SK-N-SH (cell line): ENCODE results near the gene ADIRF. TPM values are rescaled to one million over a fixed set of nuclear protein-coding genes. Genes with fewer than 3 reads are reported as not detected.
"Not testable (repeated sequence)": the region's sequence is repeated elsewhere in the genome, so short reads cannot be mapped to it uniquely, and the experiment has no call there.

ENCODE experiments used
- CTCF ChIA-PET: fragments of 300-600, 350-600 bp; formaldehyde crosslinking; extraction: SDS; loops from one replicate; lab custom pipeline; 2021; lab: Yijun Ruan, JAX
- POLR2A ChIA-PET: fragments of 350-600 bp; sonication (Branson Sonifier 250); formaldehyde crosslinking; extraction: SDS; loops from one replicate; lab custom pipeline; 2020; ENCODE audit warnings: antibody characterized with exemption, inconsistent platforms; lab: Yijun Ruan, JAX
- DNase-seq: peaks from one replicate; pipeline ENCODE4 v3.0.0; 2012
- H2AFZ ChIP-seq: fragments of 200-600 bp; sonication (generic); 2 replicates; pipeline ENCODE4 v1.8.1; 2016; ENCODE audit warnings: antibody characterized with exemption, mild to moderate bottlenecking, low read depth
- H3F3A ChIP-seq: fragments of 200-600 bp; sonication (generic); replicated peaks from 2 replicates; pipeline ENCODE3; 2016; ENCODE audit warnings: antibody characterized with exemption, mild to moderate bottlenecking; ENCODE audit not compliant: insufficient read depth
- H3K27ac ChIP-seq, 2 experiments: fragments of 200-500 bp in 1 of 2; fragments of 200-600 bp in 1 of 2; sonication (Bioruptor generic) in 1 of 2; sonication (generic), shearing (Covaris generic) in 1 of 2; 2 replicates each; pipeline versions ENCODE4 v1.5.1 to v1.6.1; 2014 to 2016; ENCODE audit warnings: low read depth in 2 of 2, inconsistent platforms in 1 of 2, low read length in 1 of 2, mild to moderate bottlenecking in 1 of 2, mixed read lengths in 1 of 2
- H3K27me3 ChIP-seq: fragments of 200-600 bp; sonication (generic), shearing (Covaris generic); 2 replicates; pipeline ENCODE4 v1.6.1; 2016; ENCODE audit warnings: mixed run types; ENCODE audit not compliant: insufficient read depth
- H3K36me3 ChIP-seq, 2 experiments: fragments of 200-500 bp in 1 of 2; fragments of 200-600 bp in 1 of 2; sonication (Bioruptor generic) in 1 of 2; sonication (generic) in 1 of 2; replicated peaks in 1 of 2; 2 replicates each; pipeline versions ENCODE3 to v1.5.1; 2014 to 2016; ENCODE audit warnings: low read length in 1 of 2, mild to moderate bottlenecking in 1 of 2; ENCODE audit not compliant: insufficient read depth in 2 of 2, control insufficient read depth in 1 of 2
- H3K4me1 ChIP-seq, 2 experiments: fragments of 200-500 bp in 1 of 2; fragments of 200-600 bp in 1 of 2; sonication (Bioruptor generic) in 1 of 2; sonication (generic), shearing (Covaris generic) in 1 of 2; 2 replicates each; pipeline versions ENCODE4 v1.5.1 to v1.6.1; 2014 to 2016; ENCODE audit warnings: low read depth in 1 of 2, low read length in 1 of 2, mixed run types in 1 of 2; ENCODE audit not compliant: insufficient read depth in 2 of 2, control insufficient read depth in 1 of 2
- H3K4me2 ChIP-seq: fragments of 200-600 bp; sonication (generic), shearing (Covaris generic); 2 replicates; pipeline ENCODE4 v1.6.1; 2017; ENCODE audit warnings: mixed run types
- H3K4me3 ChIP-seq, 2 experiments: fragments of 200-500 bp in 1 of 2; fragments of 200-600 bp in 1 of 2; sonication (Bioruptor generic) in 1 of 2; sonication (generic), shearing (Covaris generic) in 1 of 2; 2 replicates each; pipeline versions ENCODE4 v1.5.1 to v1.8.1; 2014 to 2016; ENCODE audit warnings: low read depth in 2 of 2, inconsistent platforms in 1 of 2, low read length in 1 of 2, mild to moderate bottlenecking in 1 of 2, mixed read lengths in 1 of 2, moderate library complexity in 1 of 2
- H3K79me2 ChIP-seq: fragments of 200-600 bp; sonication (generic); 2 replicates; pipeline ENCODE4 v1.8.1; 2017; ENCODE audit warnings: mild to moderate bottlenecking; ENCODE audit not compliant: insufficient read depth
- H3K9ac ChIP-seq: fragments of 200-600 bp; sonication (generic); 2 replicates; pipeline ENCODE4 v1.6.1; 2017; ENCODE audit warnings: mixed run types
- H3K9me2 ChIP-seq: fragments of 200-600 bp; sonication (generic); 2 replicates; pipeline ENCODE4 v1.6.1; 2017; ENCODE audit warnings: mixed run types
- H3K9me3 ChIP-seq: fragments of 200-600 bp; sonication (generic); 2 replicates; pipeline ENCODE4 v1.6.1; 2017; ENCODE audit warnings: mixed run types, mild to moderate bottlenecking, moderate library complexity
- H4K20me1 ChIP-seq: fragments of 200-600 bp; sonication (generic); 2 replicates; pipeline ENCODE4 v1.6.1; 2017; ENCODE audit warnings: mild to moderate bottlenecking, mixed run types; ENCODE audit not compliant: insufficient read depth
- CHD2 ChIP-seq: fragments of 150-350 bp; IDR thresholded peaks from 2 replicates; pipeline ENCODE4 v1.6.1; 2018; ENCODE audit warnings: low read length; ENCODE audit not compliant: partially characterized antibody
- FOXJ3 ChIP-seq: sonication (generic); formaldehyde crosslinking; IDR thresholded peaks from 2 replicates; pipeline ENCODE4 v1.5.1; 2020; ENCODE audit warnings: mild to moderate bottlenecking, missing genetic modification reagents
- IRF3 ChIP-seq: fragments of 150-350 bp; IDR thresholded peaks from 2 replicates; pipeline ENCODE4 v1.6.1; 2016; ENCODE audit warnings: mild to moderate bottlenecking, low read depth, low read length
- MEF2A ChIP-seq: IDR thresholded peaks from 2 replicates; pipeline ENCODE4 v1.4.0; 2012; ENCODE audit warnings: low read depth, borderline replicate concordance
- NRF1 ChIP-seq: IDR thresholded peaks from 2 replicates; pipeline ENCODE4 v1.6.1; 2012; ENCODE audit warnings: low read depth, mild to moderate bottlenecking, low read length
- RXRA ChIP-seq: IDR thresholded peaks from 2 replicates; pipeline ENCODE4 v1.4.0; 2012; ENCODE audit warnings: low read depth, mild to moderate bottlenecking, borderline replicate concordance
- TAF1 ChIP-seq: IDR thresholded peaks from 2 replicates; pipeline ENCODE4 v1.6.1; 2012; ENCODE audit warnings: low read depth, mild to moderate bottlenecking, low read length, moderate library complexity, borderline replicate concordance
- WGBS: methylation state at CpG from one replicate; pipeline ENCODE4 v1.1.6; 2017; ENCODE audit warnings: low lambda C conversion rate; 5-methylcytosine and 5-hydroxymethylcytosine counted together
- polyA plus RNA-seq, 3 experiments: library from polyadenylated mRNA; depleted of rRNA; stranded (reverse); fragments of >200 nt; gene quantifications; 2 replicates each; pipeline ENCODE4 v1.2.3, GENCODE V29; 2012
- TF ChIP-seq, protein P1 (sequence below): IDR thresholded peaks from 2 replicates; pipeline ENCODE4; 2012
- TF ChIP-seq, protein P2 (sequence below): IDR thresholded peaks from 2 replicates; pipeline ENCODE4 v1.4.0; 2012; ENCODE audit warnings: low read depth

Gene ADIRF
- polyA plus RNA-seq, 1 of the 3 experiments (the other 2 are of a cell fraction), result not detected

DNA sequence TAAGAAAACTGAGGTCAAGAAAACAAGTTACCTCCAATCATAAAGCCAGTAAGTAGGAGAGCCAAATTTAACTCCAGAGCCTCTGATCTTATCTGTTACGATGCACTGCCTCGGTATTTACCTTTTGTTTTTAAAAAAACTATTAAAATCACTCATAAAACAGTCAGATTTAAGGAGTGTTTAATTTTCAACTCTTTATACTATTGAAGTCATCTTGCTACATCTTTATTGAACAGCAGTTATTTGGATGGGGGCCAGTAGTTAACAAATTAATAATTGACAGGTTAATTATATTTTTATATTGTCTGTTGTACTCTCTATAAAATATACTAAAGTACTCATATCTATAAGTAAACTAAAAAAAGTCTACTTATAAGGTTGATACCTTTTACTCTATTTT, 24.6 kb downstream of the ADIRF start:
- Histone ChIP-seq H3K9ac (no peak overlapping the region), H3K79me2 (no peaks in the 10 kb centered on the region), H3K4me2 (no peak overlapping the region), H2AFZ (no peak overlapping the region), H4K20me1 (no peaks in the 10 kb centered on the region), H3K27me3 (no peaks in the 10 kb centered on the region), H3K27ac (no peak overlapping the region), H3K36me3 (no peaks in the 10 kb centered on the region), H3K9me2 (no peaks in the 10 kb centered on the region), H3K4me3 (no peak overlapping the region), H3K9me3 (no peaks in the 10 kb centered on the region), H3K4me1 (no peaks in the 10 kb centered on the region), H3F3A (no peaks in the 10 kb centered on the region)
- TF ChIP-seq MEF2A, result no peak
- TF ChIP-seq, protein P1, sequence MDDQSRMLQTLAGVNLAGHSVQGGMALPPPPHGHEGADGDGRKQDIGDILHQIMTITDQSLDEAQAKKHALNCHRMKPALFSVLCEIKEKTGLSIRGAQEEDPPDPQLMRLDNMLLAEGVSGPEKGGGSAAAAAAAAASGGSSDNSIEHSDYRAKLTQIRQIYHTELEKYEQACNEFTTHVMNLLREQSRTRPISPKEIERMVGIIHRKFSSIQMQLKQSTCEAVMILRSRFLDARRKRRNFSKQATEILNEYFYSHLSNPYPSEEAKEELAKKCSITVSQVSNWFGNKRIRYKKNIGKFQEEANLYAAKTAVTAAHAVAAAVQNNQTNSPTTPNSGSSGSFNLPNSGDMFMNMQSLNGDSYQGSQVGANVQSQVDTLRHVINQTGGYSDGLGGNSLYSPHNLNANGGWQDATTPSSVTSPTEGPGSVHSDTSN, result no peak
- no peak for TF ChIP-seq TAF1
- CTCF ChIA-PET, result interaction anchor here (1.4 kb wide), 1 partner anchor 9 kb away, joined by 4 read pairs; no protein-coding TSS in a partner anchor
- DNase-seq, result no peak
- 93% methylated on average over 2 of the region's 2 CpGs for WGBS
- POLR2A ChIA-PET, result no interaction called here

GRCh38 chr10:86999802-87000403, 31.6 kb downstream of the ADIRF start:
- not testable (repeated sequence) for H3K9me3 ChIP-seq, H3K9me2 ChIP-seq

DNA sequence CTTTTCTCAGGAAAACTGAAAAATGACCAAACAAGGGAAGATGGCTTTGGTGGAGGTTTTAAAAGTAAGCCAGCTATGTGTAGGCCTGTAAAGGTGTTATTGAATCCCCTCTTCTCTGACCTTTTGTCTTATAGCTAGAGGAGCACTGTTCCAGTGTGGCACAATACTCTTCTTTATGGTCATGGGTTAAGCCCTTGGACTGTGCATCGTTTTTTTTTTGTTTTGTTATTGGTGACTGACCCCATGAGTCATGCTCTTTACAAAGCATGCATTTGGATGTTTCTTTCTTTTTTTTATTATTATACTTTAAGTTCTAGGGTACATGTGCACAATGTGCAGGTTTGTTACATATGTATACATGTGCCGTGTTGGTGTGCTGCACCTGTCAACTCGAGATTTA, 32.2 kb downstream of the ADIRF start:
- H3K9me2 ChIP-seq, result no peaks in the 10 kb centered on the region
- H3K4me2 ChIP-seq, result no peak overlapping the region
- no peaks in the 10 kb centered on the region for H3K9me3 ChIP-seq
- H4K20me1 ChIP-seq, result no peaks in the 10 kb centered on the region
- no peaks in the 10 kb centered on the region for H3K79me2 ChIP-seq
- DNase-seq, result no peak
- no peak overlapping the region for H3K9ac ChIP-seq
- ChIA-PET POLR2A (no interaction called here), CTCF (no interaction called here)
- H3K4me3 ChIP-seq, result no peak overlapping the region
- no peak for TF ChIP-seq TAF1
- TF ChIP-seq FOXJ3, result no peak
- TF ChIP-seq, protein P2, sequence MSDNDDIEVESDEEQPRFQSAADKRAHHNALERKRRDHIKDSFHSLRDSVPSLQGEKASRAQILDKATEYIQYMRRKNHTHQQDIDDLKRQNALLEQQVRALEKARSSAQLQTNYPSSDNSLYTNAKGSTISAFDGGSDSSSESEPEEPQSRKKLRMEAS, result no peak
- no peak for TF ChIP-seq IRF3
- no peak for TF ChIP-seq RXRA
- no peak for TF ChIP-seq NRF1
- no peak for TF ChIP-seq CHD2
- H3F3A ChIP-seq, result no peaks in the 10 kb centered on the region
- 52% methylated on average over 3 of the region's 3 CpGs for WGBS
- H3K4me1 ChIP-seq, result no peaks in the 10 kb centered on the region
- H3K27ac ChIP-seq, result no peak overlapping the region
- H3K36me3 ChIP-seq, result no peaks in the 10 kb centered on the region
- H2AFZ ChIP-seq, result 0 out of 2 replicates have a peak overlapping the region, but pooled peaks have one; percentile 5
- H3K27me3 ChIP-seq, result no peaks in the 10 kb centered on the region

More at GRCh38 chr10:86999802-87000403, 31.6 kb downstream of the ADIRF start:
- 0 out of 2 replicates have a peak overlapping the region, but pooled peaks have one; percentile 5 for H2AFZ ChIP-seq
- H3K4me3 ChIP-seq, H3K36me3 ChIP-seq, H3K27ac ChIP-seq, POLR2A ChIA-PET, H3K9ac ChIP-seq, CTCF ChIA-PET, H3F3A ChIP-seq, DNase-seq, H3K4me1 ChIP-seq, H4K20me1 ChIP-seq, H3K27me3 ChIP-seq, H3K4me2 ChIP-seq, H3K79me2 ChIP-seq: not testable (repeated sequence)
- WGBS, result 79% methylated on average over 6 of the region's 6 CpGs

GRCh38 chr10:87007124-87007523, 38.8 kb downstream of the ADIRF start:
- WGBS, result 88% methylated on average over 1 of the region's 1 CpG
- DNase-seq, result not testable (repeated sequence)

DNA sequence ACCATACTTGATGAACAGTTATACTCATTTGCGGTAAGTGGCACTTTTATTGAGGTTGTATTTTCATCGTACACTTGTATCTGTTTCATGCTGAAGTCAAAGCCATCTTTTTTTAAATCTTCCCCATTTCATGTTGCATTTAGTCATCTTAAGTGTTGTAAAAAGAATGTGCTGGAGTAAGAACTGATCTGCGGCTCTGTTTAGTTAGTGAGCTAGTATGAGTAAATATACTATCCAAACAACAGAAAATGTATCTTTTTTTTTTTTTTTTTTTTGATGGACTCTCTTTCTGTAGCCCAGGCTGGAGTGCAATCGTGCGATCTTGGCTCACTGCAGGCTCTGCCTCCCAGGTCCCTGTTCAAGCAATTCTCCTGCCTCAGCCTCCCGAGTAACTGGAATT, 39.4 kb downstream of the ADIRF start:
- H4K20me1 ChIP-seq, H3K4me3 ChIP-seq, H2AFZ ChIP-seq, H3K27me3 ChIP-seq, H3K4me2 ChIP-seq, H3K27ac ChIP-seq, DNase-seq, H3F3A ChIP-seq, H3K9me2 ChIP-seq, H3K36me3 ChIP-seq, H3K9me3 ChIP-seq, H3K79me2 ChIP-seq, POLR2A ChIA-PET, H3K4me1 ChIP-seq, CTCF ChIA-PET, H3K9ac ChIP-seq: not testable (repeated sequence)
- WGBS, result 78% methylated on average over 6 of the region's 6 CpGs

More at GRCh38 chr10:87007124-87007523, 38.8 kb downstream of the ADIRF start:
- H3K9me3 ChIP-seq, H3K27ac ChIP-seq, H3K27me3 ChIP-seq, H3K79me2 ChIP-seq, H3F3A ChIP-seq, H3K9ac ChIP-seq, H3K9me2 ChIP-seq, CTCF ChIA-PET, H3K4me3 ChIP-seq, H3K4me1 ChIP-seq, H3K36me3 ChIP-seq, POLR2A ChIA-PET, H2AFZ ChIP-seq, H4K20me1 ChIP-seq, H3K4me2 ChIP-seq: not testable (repeated sequence)
